ENCODE measurements around the gene CRACDL.

DNA sequence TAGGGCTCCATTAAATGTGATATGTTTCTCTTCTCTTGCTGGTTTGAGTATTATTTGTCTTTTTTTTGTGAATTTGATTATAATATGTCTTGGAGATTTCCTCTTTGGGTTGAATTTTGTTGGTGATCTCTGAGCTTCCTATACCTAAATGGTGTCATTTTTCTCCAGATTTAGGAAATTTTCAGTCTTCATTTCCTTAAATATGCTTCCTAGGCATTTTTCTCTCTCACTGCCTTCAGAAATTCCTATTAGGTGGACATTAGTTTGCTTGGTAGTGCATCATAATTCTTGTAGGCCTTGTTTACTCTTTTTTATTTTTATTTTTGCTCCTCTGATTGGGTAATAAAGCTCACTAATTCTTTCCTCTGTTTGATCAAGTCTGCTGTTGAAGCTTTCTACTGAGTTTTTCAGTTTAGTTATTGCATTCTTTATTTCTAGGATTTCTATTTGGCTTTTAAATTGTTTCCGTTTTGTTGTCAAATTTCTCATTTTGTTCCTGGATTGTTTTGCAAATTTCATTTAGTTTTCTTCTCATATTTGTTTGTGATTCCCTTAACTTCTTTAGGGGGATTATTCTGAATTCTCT lies 36.6 kb upstream of the CRACDL start:
- TF ChIP-seq, protein P1, sequence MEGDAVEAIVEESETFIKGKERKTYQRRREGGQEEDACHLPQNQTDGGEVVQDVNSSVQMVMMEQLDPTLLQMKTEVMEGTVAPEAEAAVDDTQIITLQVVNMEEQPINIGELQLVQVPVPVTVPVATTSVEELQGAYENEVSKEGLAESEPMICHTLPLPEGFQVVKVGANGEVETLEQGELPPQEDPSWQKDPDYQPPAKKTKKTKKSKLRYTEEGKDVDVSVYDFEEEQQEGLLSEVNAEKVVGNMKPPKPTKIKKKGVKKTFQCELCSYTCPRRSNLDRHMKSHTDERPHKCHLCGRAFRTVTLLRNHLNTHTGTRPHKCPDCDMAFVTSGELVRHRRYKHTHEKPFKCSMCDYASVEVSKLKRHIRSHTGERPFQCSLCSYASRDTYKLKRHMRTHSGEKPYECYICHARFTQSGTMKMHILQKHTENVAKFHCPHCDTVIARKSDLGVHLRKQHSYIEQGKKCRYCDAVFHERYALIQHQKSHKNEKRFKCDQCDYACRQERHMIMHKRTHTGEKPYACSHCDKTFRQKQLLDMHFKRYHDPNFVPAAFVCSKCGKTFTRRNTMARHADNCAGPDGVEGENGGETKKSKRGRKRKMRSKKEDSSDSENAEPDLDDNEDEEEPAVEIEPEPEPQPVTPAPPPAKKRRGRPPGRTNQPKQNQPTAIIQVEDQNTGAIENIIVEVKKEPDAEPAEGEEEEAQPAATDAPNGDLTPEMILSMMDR (IDR thresholded peaks at IDR 0.05), result no peak
- no peak for TF ChIP-seq POLR2AphosphoS5 (IDR thresholded peaks at IDR 0.05)

Data from prostate gland (tissue), 2 donors.